HT-29 (cell line): ENCODE data around the gene ATL1. TPM values are rescaled to one million over a fixed set of nuclear protein-coding genes. Genes with fewer than 3 reads are reported as not detected.
"Not testable (repeated sequence)": the region's sequence is repeated elsewhere in the genome, so short reads cannot be mapped to it uniquely, and the experiment has no call there.

Experiments used
- DNase-seq: peaks from one replicate; pipeline ENCODE4 v3.0.0-alpha.2; 2015; ENCODE audit warnings: low spot score
- total RNA-seq: library from RNA; depleted of rRNA; stranded (reverse); fragments of >200 nt; shearing (Covaris generic); gene quantifications from 2 replicates; pipeline ENCODE4 v1.2.3, GENCODE V29; 2014

Gene ATL1
- total RNA-seq, 1 experiment from 2014 or later, result 0.28 TPM

- no peak for DNase-seq
These were observed 25.5 kb upstream of the ATL1 start for GRCh38 chr14:50534416-50534815.

DNA sequence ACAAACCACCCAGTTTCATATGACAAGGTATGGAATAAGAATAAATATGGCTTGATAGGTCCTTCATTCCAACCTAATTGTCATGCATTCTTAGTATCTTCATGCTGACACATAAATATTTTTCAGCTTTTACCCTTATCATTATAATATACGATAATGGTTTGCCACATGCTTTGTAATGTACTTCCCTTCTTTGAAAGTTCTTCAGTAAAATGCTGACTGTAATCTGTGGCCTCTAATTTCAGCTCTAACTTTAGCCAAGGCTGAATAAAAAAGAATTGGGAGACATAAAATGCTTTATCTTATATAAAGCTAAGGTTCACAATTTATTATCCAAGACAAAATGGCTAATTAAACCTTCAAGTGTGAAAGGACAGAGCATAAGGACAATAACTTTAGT lies 24.9 kb upstream of the ATL1 start:
- no peak for DNase-seq

- not testable (repeated sequence) for DNase-seq
These were observed 21.9 kb upstream of the ATL1 start for GRCh38 chr14:50538034-50538433.

DNA sequence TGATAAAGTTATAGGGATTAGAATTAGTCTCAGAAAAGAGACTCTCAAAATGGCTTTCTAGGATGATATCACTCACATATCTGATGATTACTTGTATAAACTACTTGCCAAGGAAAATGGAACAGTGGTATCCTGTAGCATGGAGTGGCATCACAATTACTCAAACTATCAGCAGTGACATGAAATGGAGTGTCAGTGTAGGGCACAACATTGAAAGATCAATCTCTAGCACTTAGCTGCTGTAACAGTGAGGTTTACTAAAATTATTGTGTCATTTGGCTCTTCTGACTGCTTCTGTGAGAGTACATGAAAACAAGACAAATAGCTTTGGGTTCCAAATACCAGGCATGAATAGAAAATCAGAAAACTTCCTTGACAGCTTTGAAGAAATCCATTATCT lies 20.9 kb upstream of the ATL1 start:
- no peak for DNase-seq

- no peak for DNase-seq
These were observed 18.8 kb upstream of the ATL1 start for GRCh38 chr14:50541159-50541567.

GRCh38 chr14:50542941-50543418 lies 17.0 kb upstream of the ATL1 start:
- peak; percentile 53 for DNase-seq

DNA sequence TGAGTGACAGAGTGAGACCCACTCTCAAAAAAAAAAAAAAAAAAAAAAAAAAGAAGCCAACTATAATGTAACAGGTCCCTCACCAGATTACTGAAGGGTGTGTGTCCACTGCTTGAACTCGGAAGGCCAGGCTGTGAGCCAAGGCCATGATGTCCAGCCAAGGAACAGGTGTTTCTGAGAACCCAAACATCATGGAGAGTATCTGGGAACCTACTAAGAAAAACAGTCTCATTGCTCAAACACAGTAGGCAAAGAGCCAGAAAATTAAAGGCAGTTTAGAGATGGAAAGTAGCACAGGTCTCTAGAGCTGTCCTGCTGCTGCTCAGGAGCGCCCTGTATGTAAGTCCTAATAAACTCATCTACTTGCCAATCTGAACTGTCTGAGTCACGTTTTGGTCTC lies 15.0 kb upstream of the ATL1 start:
- DNase-seq, result no peak

DNA sequence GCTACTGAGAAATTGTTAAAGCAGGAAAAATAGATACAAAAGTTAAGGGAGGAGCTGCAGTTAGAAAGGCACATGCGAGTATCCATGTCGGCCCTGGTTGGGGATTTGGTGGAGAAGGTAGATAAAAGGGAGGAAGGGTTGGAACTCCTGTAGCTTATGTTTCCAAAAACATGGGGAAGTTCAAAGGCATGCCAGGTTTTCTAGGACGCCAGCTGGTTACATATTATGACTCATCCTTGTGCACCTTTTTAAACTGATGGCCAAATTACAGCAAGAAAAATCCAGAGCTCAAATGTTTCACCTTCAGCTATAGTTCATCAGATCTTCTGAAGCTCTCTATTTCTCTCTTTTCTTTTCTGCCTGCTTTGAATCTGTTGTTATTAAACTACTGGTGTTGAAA lies 14.3 kb upstream of the ATL1 start:
- DNase-seq, result no peak

GRCh38 chr14:50550294-50550693 lies 9.7 kb upstream of the ATL1 start:
- DNase-seq, result no peak

DNA sequence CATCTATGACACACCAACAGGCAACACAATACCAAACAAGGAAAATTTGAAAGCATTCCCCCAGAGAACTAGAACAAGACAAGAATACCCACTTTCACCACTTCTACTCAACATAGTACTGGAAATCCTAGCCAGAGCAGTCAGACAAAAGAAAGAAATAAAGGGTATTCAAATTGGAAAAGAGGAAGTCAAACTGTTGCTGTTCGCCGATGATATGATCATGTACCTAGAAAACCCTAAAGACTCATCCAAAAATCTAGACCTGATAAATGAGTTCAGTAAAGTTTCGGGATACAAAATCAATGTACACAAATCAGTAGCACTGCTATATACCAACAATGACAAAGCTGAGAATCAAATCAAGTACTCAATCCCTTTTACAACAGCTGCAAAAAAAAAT lies 8.1 kb upstream of the ATL1 start:
- no peak for DNase-seq

GRCh38 chr14:50552796-50553195 lies 7.1 kb upstream of the ATL1 start:
- not testable (repeated sequence) for DNase-seq

DNA sequence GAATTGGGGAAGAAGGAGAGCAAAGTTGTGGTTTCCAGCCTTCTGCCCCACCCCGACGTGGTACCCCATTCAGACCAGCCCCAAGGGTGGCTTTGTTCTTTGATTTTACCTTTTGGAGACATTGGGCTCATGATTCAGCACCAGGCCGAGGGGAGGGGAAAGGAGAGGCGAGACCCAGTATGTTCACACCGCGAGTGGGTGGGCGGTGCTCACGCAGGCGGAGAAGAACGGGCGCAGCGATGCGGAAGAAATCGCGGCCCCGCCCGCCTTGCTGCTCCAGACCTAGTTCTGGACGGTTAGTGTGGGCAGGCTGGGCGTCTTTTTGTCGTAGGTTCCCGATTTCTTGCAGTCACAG lies 963 bp downstream of the ATL1 start:
- peak; percentile 31 for DNase-seq

GRCh38 chr14:50562841-50563240 lies 2.9 kb downstream of the ATL1 start:
- no peak for DNase-seq

GRCh38 chr14:50569714-50570274 lies 9.8 kb downstream of the ATL1 start:
- DNase-seq, result no peak

DNA sequence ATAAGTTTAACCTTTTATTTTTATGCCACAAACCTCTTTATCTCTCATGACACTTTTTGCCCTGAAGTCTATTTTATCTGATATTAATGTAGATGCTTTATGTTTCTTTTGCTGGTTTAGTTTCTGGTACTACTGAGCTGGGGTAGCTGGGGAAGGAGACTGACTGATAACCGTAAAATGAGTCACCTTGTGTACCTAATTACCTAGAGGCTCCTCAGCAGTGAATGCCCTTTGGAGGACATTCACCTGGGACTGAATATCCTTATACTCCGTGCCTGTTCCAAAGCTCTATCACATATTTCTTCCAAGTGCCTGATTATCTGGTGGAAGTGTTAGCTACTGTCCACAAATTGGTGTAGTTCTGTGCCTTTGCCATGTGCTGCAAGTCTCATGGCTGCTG lies 13.9 kb downstream of the ATL1 start:
- DNase-seq, result no peak

GRCh38 chr14:50575769-50576168 lies 15.8 kb downstream of the ATL1 start:
- no peak for DNase-seq

- DNase-seq, result no peak
These were observed 18.0 kb downstream of the ATL1 start for GRCh38 chr14:50577982-50578381.

DNA sequence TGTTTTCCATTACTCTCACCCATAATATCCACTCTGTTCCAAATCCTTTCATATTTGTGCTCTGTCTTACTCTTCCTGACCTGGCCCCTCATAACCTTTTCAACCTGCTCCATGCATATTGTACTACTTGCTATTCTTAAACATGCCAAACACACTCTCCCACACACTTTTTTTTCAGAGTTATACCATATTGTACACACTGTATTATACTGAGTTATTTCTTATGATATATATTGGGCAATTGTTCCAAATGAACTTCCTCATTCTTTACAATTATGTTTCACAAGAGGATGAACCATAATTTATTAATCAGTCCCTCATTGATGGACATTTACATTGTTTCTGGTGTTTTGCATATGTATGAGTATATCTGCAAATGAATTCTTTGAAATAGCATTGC lies 18.5 kb downstream of the ATL1 start:
- no peak for DNase-seq

- DNase-seq, result no peak
These were observed 30.5 kb downstream of the ATL1 start for GRCh38 chr14:50590464-50590863.

DNA sequence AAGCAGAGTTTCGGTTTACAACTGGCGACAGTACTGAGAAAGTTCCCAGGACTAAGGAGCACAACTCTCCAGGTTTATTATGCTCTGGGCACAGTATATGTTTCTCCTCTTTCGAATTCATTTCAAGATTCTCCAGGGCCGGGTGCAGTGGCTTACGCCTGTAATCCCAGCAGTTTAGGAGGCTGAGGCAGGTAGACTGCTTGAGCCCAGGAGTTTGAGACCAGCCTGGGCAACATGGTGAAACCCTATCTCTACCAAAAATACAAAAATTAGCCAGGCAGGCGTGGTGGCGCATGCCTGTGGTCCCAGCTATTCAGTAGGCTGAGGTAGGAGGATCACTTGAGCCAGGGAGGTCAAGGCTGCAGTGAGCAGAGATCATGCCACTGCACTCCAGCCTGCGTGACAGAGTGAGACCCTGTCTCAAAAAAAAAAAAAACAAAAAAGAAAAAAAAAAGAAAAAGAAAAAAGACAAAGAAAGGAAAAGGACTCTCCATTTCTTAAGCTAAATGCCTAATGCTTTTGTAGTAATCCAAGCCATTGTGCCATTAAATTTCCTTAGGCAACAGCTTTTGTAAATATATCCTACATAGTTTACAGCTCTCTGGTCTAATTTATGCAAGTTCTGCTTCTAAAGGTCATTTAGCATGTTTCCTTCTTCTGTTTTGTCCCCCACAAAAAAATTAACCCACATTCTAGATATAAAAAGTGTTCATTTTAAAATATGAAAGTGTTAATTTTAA lies 34.8 kb downstream of the ATL1 start:
- DNase-seq, result no peak

DNA sequence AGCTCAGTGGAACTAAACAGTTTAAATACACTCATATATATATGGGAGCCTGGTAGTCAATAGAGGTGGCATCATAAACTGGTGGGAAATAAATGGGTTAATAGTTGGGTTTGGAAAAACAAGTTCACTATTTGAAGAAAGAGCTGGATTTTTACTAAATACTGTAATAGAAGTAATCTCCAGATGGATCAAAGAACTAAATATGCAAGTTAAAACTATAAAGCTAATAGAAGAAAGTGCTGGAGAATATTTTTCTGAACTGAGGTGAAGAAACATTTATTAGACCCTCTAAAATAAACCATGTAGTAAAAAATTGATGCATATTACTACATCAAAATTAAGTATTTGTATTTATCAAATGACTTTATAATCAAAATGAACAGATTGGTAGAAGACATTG lies 38.8 kb downstream of the ATL1 start:
- no peak for DNase-seq

DNA sequence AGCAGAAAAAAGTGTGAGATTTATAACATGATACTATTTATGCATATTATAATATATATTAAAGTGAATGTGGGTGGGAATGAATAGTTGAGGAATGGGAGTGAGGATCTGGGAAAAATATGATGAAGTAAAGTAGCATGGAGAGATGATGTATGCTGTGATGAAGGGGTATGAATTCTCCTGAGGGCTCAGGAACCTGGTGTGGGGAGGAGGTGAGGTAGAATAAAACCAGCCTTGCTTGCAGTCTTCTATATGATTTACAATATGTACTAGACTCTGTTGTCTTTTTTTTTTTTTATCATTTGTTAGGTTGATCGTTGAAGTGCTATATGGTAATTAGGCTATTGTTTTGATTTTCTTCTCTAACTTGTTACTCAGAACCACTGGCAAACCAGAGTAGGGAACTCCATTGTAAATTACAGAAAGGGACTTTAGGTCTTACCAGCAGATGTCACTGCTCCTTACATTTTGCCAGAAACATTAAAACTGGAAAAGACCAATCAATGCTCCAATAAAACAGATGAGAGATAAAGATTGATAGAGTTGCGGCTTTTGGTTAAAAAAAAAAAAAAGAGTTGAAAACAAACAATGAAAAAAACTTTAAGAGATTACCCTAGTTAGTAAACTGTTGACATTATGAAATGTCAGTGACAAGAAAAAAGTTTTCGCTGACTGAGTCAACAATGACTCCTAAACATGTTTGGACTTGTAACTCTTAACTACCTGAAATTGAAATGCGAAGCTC lies 39.9 kb downstream of the ATL1 start:
- DNase-seq, result peak; percentile 60

- DNase-seq, result no peak
These were observed 40.9 kb downstream of the ATL1 start for GRCh38 chr14:50600849-50601248.
